Measurements from ENCODE around the gene COX7A2L. TPM values are rescaled to one million over a fixed set of nuclear protein-coding genes. Genes with fewer than 3 reads are reported as not detected.
"Not testable (repeated sequence)": the region's sequence is repeated elsewhere in the genome, so short reads cannot be mapped to it uniquely, and the experiment has no call there.

COX7A2L gene
- polyA plus RNA-seq, 5 donors: 175 to 200 (median 186) TPM

DNA sequence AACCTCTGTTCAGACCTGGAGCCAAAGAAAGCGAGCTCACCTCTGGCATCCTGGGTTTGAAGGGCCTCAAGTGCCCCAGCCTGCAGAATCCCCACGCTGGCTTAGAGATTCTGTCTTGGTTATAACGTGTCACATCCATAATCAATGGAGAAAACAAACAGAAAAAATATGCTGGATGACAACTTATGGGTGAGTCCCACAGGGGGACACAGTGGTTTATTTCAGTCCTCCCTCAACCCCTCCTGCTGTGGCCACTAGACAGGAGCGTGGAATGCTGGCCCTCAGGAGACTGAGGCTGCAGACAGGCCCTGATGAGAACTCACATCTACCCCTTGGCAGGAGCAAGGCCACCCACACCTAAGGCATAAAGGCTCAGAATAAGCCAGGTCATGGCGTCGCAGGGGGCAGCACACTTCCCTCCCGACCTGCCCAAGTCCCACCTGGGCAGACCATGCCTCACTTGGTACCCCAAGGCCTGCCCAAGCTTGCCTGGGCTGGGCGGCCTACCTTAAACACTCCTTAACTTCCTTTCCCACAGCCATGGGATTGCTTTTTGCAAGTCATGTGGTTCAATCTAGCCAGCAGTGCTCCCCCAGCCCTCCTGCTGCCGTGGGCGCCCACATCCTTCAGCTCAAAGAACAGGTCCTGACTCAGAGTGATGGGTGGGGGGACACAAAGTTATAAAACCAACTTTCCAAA, 19.9 kb downstream of the COX7A2L start:
- no peak for DNase-seq

DNA sequence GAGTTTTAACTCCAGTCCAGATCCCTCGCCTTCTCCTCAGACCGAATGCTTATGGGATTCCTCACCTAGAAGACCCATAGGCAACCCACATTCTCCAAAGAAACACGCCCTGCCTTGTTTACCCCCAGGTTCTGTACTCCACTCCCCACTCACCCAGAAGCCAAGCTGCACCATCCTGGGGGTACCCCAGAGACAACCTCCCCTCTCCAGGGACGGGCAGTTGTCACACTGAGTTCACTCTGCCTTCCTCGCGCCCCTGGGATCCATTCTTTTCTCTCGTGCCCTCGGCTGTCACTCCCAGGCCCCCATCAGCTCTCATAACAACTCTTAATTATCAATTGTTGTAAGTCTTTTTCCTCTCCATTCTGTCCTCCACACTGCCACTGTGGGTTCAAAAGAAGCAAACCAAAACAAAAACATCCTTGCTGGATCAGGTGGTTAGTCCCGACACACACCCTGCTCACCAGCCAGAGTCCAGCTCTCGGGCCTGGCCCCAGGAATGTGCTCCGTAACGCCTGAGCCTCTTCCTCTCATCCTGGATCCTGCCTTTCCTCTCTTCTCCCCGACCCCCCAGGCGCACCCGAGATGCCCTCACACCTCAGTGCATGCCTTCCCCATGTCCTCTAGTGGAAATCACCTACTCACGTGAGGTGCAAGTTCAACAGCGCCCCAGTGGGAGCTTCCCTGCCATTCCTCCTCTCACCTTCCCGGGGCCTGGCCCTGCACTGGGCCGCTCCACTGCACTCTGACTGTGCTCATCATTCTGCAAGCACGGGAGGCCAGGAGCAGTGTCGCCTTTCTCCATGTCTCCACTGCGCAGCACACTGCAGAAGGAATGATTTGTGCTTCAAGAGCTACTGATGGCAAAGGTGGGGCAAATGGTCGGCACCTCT, 20.7 kb downstream of the COX7A2L start:
- DNase-seq: no peak

DNA sequence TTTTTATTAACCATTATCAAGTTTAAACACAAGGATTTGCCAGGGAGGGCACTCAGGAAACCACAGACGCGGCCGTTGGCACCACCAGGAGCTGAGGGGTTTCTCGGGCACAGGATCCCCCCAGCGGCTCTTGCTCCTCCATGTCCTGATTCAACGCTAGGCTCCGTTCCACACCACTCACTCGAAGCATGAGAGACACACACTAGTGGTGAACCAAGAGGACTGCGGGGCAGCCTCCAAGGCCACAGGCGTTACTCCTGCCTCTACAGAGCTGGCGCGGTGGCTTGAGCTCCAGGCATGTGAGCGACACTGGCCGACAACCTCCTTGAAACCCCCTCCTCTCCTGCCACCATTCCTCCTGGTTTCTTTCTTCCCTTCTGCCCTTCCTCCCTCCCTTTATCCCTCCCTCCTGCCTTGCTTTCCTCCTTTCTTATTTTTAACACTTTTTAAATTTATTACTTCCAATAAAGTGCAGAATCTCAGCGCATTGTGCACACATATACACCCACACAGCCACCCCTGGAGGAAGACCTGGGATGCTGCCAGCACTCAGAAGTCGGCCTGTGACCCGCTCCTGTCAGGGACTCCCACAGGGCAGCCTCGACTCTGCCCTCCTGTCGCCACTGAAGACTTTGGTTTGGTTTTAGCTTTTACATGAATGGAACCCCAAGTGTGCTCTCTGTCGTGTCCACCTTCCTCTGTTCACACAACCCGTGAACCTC, 21.7 kb downstream of the COX7A2L start:
- DNase-seq: no peak

DNA sequence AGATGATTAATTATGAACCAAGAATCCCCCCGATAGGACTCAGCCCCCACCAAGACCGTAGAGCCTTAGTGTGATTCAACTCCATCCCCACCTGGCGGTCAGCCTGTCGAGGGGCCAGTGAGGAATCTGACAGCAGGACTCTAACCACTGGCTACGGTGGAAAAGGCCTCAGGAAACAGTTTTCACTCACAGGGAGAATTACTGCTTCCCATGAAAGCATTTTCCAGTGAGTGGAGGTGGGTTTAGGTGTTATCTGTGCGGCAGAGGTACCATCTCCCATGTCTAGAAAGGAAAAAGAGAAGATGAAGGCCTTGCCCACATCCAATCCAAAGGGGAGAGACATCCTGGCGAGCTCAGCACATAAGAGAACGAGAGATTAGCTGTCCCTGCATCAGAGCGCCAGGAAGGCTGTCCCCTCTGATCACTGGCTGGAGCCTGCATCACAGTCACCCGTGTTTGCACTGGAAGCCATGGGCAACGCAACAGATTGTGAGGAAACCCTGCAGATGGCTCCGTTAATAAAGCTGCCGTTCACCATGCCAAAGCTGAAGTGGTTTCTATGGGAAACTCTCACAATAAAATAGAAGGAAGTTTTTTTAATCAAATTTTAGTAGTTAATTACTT, 22.3 kb downstream of the COX7A2L start:
- no peak for DNase-seq

DNA sequence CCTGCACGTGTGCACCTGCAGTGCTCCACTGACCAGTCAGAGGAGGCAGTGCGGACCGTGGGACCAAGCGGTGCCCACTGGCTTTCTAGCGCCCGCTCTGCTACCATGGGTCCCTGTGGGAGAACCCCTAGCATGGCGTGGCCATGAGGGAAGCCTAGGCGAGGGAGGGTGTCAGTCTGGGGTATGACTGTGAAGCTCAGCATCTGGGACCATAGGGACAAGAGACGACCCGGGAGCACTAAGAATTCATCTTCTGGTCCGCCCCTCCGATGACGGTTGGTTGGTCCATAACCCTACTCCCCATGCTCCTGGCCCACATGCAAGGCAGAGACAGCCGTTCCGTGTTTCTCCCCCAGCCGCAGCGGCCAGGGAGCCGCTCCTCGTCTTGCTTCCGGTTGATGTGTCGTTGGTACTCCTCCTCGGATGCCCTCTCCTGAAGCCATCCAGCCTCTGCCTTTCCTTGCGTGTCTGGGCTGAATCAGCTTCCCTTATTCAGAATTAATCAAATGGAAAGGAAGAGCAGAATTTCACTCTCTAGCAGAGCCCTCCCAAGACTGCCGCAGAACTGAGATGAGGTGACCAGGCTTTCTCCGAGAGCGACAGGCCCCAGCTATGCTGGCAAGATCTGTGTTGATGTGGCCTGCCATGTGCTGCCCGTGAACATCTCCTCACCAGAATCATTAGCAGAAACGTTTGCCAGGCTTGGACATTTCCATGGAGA, 23.0 kb downstream of the COX7A2L start:
- no peak for DNase-seq

DNA sequence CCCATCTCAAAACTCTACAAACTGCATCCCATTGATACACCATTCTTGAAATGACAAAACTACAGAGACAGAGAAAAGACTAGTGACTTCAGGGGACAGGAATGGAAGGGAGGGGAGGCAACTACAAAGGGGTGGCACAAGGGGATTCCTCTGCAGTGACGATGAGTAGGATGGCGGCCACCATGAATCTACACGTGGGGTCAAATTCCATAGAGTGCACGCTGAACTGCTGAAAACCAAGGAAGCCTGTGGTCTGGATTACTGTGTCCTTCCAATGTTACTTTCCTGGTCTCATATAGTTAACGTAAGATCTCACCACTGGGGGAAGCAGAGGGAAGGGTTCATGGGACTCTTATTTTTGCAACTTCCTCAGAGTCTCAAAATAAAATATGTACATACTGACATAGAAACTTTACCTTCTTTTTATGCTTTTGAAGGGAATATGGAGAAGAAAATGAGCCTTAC, 23.6 kb downstream of the COX7A2L start:
- DNase-seq: no peak

DNA sequence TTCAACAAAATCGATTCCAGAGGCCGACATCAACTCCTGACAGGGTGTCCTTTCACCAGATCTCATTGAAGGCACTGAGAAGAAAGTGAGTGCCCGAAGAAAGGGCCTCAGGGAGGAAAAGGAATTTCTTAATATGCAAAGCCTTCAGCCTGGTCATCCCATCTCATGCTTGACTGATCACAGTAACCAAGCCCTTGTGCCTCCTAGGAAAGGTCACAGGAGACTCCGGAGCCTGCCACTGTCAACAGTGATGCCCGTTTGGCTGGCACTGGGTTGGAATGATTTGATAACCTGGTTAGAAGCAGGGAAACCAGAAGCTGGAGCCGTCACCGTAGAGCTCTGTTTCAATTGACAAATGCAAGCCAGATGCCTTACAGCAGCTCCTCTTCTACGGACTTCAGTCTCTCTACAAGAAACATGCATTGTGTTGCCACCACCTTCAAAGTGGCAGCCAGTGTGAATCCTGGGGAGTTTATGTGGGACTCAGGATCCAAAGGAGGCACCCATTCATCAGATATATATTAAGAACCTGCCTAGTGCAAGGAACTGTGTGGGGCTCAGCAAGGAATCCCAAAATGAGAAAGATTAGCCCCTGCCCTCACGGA, 24.6 kb downstream of the COX7A2L start:
- DNase-seq: no peak

DNA sequence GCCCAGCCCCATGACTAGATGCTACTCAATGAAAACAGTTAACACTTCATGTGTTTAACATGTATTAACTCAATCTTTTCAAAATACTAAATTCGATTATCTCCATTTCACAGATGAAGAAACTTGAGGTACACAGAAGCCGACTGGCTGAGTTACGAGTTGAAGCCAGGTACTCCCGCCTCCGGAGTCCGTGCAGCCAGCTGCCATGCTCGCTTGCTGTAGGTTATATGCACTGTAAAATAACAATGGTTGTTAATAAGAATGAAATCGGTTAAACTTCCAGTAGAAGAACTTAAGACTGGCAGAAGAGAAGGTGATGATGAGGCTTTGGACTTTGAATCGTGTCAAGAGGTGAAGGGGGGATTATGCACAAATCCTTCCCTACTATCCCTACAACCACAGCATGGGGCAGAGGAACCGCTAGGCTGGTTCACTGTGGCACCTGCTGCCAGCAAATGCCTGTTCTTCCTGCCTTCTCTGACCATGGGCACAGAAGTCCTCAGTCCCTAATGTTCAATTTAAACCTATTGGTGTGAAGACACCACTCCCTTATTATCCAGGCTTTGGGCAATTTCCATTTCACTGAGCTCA, 25.4 kb downstream of the COX7A2L start:
- DNase-seq: no peak

DNA sequence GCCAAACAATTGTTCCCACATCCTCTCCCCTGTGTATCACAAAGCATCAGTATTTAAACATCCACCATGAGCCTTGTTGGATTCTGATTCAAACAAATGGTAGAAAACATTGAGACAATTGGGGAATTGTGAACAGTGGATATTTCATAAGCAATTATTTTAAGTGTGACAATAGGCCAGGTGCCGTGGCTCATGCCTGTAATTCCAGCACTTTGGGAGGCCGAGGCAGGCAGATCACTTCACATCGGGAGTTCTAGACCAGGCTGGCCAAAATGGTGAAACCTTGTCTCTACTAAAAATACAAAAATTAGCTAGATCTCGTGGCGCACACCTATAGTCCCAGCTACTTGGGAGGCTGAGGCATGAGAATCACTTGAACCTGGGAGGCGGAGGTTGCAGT, 26.2 kb downstream of the COX7A2L start:
- DNase-seq: not testable (repeated sequence)

DNA sequence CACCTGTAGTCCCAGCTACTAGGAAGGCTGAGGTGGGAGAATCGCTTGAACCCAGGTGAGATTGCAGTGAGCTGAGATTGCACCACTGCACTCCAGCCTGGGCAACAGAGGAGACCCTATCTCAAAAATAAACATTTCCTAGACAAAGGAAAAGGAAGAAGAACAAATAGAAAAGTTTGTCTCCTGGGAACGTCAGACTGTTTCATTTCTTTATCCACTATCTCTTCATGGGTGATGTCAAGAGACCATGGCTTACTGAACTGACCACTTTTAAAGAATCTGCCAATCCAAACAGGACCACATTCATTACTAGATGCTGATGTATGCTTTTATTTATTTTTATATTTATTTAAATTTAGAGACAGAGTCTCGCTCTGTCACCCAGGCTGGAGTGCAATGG, 26.8 kb downstream of the COX7A2L start:
- DNase-seq: no peak

DNA sequence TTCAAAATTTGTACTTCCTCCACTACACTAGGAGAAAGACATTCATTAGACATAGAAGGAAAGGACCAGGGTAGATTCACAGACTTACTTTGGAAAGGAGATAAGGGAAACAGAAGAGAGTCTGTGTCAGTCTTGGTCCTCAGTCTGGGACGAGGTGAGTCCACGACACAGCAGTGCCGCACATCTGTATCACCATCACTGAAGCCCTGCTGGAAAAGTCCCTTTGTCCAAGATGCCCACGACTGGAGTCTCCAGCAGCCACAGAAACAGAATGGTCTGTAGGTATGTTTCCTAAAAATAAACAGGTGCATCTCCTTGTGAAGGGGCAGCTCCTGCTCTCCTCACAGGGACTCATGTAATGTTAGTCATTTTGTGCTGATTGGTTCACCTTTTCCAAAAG, 27.4 kb downstream of the COX7A2L start:
- DNase-seq: no peak

DNA sequence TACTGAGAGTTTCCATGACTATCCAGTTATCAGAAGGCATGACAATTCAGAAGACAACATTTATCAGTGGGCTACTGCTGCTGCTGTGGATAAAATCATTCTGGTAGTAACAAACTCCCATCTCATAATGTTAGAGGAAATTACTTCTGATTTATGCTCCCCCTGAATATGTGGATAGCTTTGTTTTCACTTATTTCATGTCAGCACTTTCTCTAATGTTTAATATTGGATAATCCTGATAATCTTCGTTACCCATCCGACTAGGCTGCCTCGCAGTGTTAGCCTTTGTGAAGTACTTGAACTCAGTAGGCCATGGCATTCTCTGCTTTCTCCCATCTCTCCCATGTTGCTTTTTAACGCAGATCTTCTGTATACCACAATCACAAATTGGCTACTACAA, 28.4 kb downstream of the COX7A2L start:
- DNase-seq: no peak

DNA sequence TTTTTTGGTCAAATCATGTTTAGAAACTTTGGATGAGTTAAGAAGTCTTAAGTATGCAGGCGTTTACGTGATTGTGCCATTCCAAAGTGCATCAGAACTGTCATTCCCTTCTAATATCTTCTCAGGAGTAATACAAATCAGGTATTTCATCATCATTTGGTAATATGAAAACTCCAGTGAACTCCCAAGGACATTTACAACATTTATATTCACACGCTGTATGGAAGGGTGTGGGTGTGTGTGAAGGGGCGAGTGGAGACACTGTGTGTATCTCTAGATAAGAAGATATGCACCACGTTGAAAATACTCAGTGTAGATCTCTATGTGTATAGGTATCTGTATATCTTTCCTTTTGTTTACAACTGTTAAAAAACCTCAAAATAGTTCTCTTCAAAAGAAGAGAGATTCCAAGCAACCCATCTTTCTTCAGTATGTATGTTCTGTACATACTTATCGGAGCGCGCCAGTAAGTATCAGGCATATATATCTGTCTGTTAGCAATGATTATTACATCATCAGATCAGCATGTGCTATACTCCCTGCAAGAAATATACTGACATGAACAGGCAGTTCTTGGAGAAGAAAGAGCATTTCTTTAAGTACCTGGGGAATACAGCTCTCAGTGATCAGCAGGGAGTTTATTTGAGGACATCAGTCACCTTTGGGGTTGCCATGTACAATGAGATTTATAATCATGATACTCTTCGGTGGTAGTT, 29.3 kb downstream of the COX7A2L start:
- no peak for DNase-seq

DNA sequence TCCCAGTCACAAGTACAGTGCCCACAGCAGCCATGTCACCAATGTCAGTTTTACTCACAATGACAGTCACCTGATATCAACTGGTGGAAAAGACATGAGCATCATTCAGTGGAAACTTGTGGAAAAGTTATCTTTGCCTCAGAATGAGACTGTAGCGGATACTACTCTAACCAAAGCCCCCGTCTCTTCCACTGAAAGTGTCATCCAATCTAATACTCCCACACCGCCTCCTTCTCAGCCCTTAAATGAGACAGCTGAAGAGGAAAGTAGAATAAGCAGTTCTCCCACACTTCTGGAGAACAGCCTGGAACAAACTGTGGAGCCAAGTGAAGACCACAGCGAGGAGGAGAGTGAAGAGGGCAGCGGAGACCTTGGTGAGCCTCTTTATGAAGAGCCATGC, 31.3 kb downstream of the COX7A2L start:
- DNase-seq: no peak

DNA sequence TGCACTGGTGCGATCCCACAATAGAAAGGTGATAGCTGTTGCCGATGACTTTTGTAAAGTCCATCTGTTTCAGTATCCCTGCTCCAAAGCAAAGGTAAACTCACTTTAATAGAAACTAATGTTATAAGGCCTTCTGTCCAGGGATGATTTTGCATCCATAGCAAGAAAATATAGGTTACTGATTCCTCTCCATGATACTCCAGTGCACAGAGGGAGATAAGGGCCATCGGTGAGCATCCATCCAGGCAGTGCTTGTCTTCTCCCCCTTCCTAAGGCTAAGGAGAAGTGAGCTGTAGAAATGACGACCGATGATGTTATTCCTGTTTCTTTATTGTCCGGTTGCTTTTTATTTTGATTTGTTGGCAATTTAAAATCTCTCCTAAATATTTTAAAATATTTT, 32.1 kb downstream of the COX7A2L start:
- DNase-seq: no peak

DNA sequence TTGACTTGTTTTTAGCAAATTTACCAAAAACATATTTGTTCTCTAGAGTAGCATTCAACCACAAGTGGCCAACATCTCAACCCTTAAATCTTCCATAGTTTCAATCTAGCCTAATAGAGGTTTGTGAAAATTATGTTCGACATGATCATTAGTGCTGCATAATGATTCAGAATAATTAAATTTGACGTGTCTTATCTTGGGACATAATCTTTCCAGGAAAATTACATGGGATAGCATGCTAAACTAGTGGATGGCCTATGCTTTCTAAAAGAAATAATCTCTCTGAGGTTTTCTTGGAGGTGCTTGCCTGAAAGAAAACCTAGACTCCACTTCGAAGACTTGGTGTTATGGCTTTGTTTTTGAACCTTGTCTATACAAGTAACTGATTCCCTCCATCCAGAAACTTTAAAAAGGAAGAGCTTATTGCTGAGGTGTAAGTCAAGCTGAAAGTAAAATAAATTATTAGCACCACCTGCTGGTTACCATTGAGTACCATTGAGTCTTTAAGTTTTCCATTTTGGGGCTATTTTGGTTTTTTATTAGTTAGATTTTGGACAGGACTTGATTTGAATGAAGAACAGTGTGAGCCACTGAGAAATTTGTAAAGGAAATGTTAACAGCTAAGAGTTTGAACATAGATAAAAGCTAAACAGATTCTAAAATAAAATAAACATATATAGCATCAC, 32.7 kb downstream of the COX7A2L start:
- no peak for DNase-seq

DNA sequence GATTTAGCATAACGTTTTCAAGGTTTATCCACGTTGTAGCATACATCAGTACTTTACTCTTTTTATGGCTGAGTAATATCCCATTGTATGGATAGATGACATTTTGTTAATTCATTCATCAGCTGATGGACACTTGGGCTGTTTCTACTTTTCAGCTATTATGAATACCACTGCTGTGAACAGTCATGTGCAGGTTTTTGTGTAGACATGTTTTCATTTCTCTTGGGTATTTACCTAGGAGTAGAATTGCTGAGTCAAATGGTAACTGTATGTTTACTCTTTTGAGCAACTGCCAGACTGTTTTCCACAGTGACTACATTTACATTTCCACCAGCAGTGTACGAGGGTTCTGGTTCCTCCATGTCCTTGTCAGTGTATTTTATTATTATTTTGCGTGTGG, 33.9 kb downstream of the COX7A2L start:
- DNase-seq: no peak

DNA sequence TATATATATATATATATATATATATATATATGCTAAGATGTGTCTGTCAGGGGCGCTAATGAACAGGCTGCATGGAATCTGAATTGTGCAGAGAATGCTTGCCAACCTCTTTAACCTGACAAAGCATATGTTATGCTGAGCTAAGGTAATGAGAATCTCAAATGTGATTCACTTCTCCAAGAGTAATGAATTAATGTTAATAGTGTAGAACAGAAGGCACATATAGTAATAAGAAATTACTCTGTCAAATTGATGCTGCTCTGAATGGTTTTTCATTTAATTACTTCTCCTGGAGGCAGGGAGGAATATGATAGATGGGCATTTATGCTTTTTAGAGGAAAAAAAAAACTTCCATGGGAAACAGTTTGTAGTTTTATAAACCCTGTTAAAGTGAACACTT, 35.4 kb downstream of the COX7A2L start:
- no peak for DNase-seq

DNA sequence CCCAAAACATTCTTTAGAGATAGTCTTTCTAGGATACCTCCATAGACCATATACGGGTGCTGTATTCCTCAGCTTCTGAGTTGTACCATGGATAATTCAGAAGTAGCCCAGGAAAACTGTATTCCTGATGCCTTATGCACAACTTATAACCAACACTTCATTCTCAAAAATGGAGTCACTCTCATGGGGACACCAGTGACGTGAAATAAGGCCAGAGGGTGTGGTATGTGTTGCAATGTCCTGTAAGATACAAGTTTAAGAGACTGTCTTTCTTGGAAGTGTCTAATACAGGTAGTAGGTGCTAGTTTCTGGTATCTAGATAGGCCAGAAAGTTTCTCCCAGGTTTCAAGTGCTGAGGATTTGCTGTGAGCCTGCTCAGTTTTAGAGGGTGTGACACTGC, 36.1 kb downstream of the COX7A2L start:
- DNase-seq: no peak

All from right lung (tissue), 5 donors.